GM12801 (cell line): ENCODE data around the gene ABLIM2.

Experiments used
- TF ChIP-seq, protein P1 (sequence below): IDR thresholded peaks from one replicate; pipeline ENCODE4 v1.5.1; 2011; ENCODE audit warnings: control low read depth; ENCODE audit not compliant: insufficient read length; ENCODE audit errors: extremely low read depth

ABLIM2 gene

DNA sequence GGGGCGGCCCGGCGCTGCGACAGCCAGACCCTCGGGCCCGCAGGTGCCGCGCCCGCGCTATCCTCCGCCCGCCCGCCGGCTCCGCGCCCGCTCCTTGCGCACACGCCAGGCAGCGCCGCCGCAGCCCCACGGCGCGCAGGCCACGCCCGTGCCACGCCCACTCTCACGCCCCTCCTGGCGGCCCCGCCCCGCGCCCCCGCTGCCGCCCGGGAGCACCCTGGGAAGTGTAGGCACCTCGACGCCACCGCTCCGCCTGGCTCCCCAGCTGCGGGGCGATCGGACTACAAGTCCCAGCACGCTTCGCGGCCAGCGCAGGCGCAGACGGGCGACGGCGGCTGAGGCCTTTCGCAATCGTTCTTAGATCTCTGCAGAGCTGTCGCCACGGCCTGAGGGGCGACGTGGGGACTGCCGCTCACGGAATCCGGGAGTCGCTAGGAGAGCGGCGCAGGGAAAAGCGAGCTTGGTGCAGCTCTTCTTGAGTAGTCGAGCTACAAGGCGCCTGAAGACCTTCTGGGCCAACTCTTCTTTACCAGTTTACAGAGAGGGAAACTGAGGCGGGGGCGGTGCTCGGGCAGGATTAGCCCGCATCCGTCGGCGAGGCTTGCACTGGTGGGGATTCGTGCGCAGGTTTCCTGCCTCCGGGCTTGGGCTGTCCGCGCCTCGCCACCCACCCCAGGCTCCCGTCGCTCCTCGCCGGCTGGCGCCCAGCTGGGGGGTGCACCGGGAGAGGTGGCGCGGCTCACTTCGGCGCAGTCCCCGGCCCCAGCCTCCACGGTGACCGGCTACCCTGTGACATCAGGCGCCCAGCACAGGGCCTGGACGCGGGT lies at the start of gene ABLIM2:
TSS of gene ABLIM2 (minus strand) at position 104 of the 827 bp plus-strand sequence. CDS start 124 bp downstream, outside the sequence.
- TF ChIP-seq, protein P1, sequence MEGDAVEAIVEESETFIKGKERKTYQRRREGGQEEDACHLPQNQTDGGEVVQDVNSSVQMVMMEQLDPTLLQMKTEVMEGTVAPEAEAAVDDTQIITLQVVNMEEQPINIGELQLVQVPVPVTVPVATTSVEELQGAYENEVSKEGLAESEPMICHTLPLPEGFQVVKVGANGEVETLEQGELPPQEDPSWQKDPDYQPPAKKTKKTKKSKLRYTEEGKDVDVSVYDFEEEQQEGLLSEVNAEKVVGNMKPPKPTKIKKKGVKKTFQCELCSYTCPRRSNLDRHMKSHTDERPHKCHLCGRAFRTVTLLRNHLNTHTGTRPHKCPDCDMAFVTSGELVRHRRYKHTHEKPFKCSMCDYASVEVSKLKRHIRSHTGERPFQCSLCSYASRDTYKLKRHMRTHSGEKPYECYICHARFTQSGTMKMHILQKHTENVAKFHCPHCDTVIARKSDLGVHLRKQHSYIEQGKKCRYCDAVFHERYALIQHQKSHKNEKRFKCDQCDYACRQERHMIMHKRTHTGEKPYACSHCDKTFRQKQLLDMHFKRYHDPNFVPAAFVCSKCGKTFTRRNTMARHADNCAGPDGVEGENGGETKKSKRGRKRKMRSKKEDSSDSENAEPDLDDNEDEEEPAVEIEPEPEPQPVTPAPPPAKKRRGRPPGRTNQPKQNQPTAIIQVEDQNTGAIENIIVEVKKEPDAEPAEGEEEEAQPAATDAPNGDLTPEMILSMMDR: no peak

DNA sequence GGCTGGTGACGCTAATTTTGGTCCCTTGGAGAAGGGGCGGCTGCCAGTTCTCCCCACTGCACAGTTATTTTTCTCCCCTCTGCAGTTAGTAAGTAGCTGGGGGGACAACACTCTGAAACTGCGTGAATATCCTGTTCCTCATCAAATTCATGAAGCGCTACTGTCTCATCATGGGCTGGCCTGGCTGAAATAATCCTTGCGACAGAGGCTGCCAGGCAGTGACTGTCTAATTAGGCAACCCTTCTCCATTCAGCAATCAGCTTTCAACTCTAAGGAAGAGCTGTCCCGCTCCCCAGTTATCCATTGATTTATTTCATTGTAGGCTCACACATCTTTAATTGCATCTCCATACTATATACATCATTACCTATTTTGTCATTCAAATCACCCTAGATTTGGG lies 48.7 kb upstream of the ABLIM2 start:
- TF ChIP-seq, protein P1: no peak

DNA sequence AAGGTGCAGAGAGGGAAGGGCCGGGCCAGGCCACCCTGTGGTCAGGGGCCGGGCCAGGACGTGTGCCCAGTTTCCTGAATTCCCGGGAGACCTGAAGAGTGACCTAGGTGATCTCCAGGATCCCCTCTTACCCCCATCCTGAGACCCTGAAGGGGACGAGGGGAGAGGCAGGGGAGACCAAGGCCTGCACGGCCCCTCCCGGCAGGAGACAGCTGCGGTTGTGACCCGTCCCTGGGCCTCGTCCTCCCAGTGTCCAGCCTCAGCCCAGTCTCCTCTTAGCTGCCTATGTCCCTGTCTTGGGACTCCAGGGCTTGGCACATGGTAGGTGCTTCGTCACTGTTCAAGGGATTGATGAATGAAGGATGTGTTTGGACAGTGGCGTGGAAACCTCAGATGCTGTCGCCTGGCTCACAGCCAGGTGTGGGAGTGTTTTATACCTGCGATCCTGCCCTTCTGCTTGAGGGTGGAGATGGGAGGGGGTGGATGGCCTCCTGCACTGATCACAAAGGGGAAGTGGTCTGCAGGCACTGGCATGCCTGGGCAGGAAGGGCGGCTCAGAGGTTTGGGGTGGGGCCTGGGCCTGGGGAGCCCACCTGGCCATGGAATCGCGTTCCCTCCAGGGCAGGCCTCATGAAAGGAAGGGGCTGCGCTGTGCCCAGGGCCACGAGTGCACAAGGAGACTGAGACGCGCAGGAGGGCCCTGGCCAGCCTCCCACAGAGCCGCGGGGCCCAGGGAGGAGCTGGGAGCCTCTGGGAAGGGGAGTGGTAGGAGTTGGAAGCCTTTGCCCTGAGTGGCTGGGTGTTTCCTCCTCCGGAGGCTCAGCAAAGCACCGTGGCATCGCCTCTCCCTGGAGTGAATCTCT lies 47.4 kb upstream of the ABLIM2 start:
- TF ChIP-seq, protein P1: no peak

DNA sequence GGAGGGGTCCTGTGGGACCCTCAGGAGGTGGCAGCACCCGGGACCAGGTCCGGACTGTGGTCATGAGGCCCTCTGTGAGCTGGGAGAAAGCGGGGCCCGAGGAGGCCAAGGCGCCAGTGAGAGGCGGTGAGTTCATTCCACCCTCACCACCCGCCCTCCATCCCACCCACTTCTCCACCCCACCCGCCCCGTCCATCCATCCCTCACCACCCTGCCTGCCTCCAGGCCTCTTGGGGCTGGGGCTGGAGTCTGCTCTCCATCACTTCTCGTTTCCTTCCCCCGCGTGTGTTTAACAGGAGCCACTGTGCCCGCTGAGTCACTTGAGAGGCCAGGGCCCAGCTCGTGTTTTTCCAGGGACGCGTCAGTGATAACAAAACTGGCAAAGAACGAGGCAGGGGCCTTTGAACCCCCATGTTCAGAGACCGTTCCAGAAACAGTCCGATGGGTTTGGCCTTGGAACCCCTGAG lies 46.7 kb upstream of the ABLIM2 start:
- TF ChIP-seq, protein P1: no peak

DNA sequence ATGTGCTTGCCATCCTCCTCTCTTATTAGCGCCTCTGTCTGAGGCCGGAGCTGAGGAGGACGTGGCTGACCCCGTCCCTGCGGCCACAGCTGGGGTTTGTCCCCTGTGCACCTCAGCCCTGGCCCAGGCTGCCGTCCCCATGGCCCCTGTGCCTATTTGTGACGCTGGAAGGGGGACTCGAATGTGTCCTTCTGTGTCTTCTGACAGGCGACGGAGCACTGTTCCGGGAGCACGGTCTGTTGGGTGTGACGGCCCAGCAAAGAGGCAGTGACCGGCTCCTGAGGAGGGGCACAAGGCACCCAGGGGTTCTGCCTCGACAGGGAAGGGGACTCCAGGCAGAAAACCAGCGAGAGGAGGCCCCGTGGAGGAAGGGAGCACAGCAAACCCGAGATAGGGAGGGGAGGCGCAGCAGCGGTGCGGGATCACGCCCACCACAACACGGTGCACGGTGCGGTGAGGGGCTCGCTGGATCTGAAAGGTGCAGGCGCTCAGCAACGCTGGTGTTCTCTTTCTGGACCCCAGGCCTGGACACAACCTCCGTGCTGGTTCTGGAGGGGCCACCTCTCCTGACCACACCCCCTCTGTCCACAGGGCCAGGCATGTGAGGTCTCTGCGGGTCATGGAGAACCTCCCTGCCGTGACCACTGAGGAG lies 46.1 kb upstream of the ABLIM2 start:
- TF ChIP-seq, protein P1: no peak

DNA sequence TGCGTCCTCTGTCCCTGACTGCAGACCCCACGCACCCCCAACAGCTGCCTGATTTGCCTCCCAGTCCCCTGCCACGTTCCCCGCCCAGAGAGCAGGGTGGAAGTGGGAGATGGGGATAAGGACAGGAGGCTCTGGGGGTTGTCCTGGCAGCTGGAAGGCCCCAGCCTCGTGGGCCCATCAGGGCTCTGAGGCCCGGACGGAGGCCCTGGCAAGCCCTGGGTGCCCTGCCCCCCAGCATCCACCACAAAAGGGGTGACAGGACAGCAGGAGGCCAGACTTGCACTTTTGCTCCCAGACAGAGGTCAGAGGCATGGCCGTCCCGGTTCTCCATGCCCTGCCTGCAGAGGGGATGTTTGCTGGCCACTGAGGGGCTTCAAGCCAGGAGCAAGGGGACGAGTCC lies 45.2 kb upstream of the ABLIM2 start:
- TF ChIP-seq, protein P1: no peak

DNA sequence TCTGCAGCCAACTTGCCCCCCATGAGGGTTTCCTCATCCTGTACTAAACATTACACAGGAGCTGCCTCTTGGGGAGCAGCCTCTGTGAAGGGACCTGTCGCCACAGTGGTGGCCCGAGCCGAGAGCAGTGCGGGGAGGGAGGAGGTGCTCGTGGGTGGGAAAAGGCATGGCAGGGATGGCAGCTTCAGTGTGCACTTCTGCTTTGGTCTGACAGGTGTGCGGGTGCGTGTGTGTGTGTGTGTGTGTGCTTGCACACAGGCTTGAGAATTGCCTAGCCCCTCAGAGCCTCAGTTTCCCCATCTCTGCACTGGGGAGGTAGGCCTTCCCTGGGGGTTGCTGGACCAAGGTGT lies 44.4 kb upstream of the ABLIM2 start:
- TF ChIP-seq, protein P1: no peak
